Measurements from ENCODE around the gene NABP2. TPM values are rescaled to one million over a fixed set of nuclear protein-coding genes. Genes with fewer than 3 reads are reported as not detected.

NABP2 gene
- total RNA-seq, 1 experiment from 2014 or later: 99.6 TPM

GRCh38 chr12:56208006-56208405 is 16.1 kb upstream of the NABP2 start:
- in situ Hi-C loops (cut with HindIII; ENCODE audit: low pct_unique_long_range_greater_than_20kb, low sequenced_read_pairs): no loop called here
- no peaks in the 10 kb centered on the region for H3K4me1 ChIP-seq (ENCODE audit: control insufficient read depth, insufficient read depth, low read length)
- ChIA-PET POLR2A (interaction anchor here (0.6 kb wide), 1 partner anchor 57 kb away, joined by 3 read pairs; no protein-coding TSS in a partner anchor), CTCF (interaction anchor here (0.7 to 0.9 kb wide), 2 partner anchors 19 to 36 kb away, joined by 3 to 4 read pairs; partner anchors contain the start of gene SMARCC2)
- no peaks in the 10 kb centered on the region for H3K9me3 ChIP-seq (ENCODE audit: control insufficient read depth, insufficient read depth, low read depth, low read length)
- peaks cover 25% of the 10 kb centered on the region for H3K36me3 ChIP-seq (ENCODE audit: control insufficient read depth, insufficient read depth, low read length)
- no peaks in the 10 kb centered on the region for H3K27me3 ChIP-seq (ENCODE audit: control insufficient read depth, insufficient read depth, low read length)
- no TSS peak for BruUV-seq (replicated peaks)
- intact Hi-C loops (cut with micrococcal nuclease; ENCODE audit: unreplicated experiment): no loop called here
- TF ChIP-seq TCF7L2 (IDR thresholded peaks at IDR 0.05; ENCODE audit: low read depth, low read length) (no peak), POLR2AphosphoS5 (IDR thresholded peaks at IDR 0.05; ENCODE audit: low read depth, low read length) (no peak), SIN3A (IDR thresholded peaks at IDR 0.05; ENCODE audit: borderline replicate concordance, insufficient read depth, low read depth, low read length) (no peak), CTCF (IDR thresholded peaks at IDR 0.05) (no peak), REST (IDR thresholded peaks at IDR 0.05; ENCODE audit: insufficient read depth in 1 of 2, low read depth in 2 of 2, low read length in 1 of 2) (no peak)
- H3K4me3 ChIP-seq (ENCODE audit: low read depth in 2 of 2, low read length in 2 of 2): no peak overlapping the region
- no peak overlapping the region for H3K27ac ChIP-seq (ENCODE audit: low read length)
- no peak for ATAC-seq
- DNase-seq (ENCODE audit: low read depth, low spot score): no peak

GRCh38 chr12:56212361-56212760 is 11.8 kb upstream of the NABP2 start:
- BruUV-seq (replicated peaks): no TSS peak
- CTCF ChIA-PET: no interaction called here
- Histone ChIP-seq H3K36me3 (ENCODE audit: control insufficient read depth, insufficient read depth, low read length) (peaks cover 13% of the 10 kb centered on the region; the same call in 1 of the 2 replicates), H3K4me3 (ENCODE audit: low read depth in 2 of 2, low read length in 2 of 2) (no peak overlapping the region), H3K9me3 (ENCODE audit: control insufficient read depth, insufficient read depth, low read depth, low read length) (no peaks in the 10 kb centered on the region), H3K4me1 (ENCODE audit: control insufficient read depth, insufficient read depth, low read length) (no peaks in the 10 kb centered on the region), H3K27me3 (ENCODE audit: control insufficient read depth, insufficient read depth, low read length) (no peaks in the 10 kb centered on the region), H3K27ac (ENCODE audit: low read length) (no peak overlapping the region)
- POLR2A ChIA-PET: no interaction called here
- ATAC-seq: no peak
- DNase-seq (ENCODE audit: low read depth, low spot score): no peak
- in situ Hi-C loops (cut with HindIII; ENCODE audit: low pct_unique_long_range_greater_than_20kb, low sequenced_read_pairs) (no loop called here), intact Hi-C loops (cut with micrococcal nuclease; ENCODE audit: unreplicated experiment) (no loop called here)
- TF ChIP-seq POLR2AphosphoS5 (IDR thresholded peaks at IDR 0.05; ENCODE audit: low read depth, low read length) (no peak), SIN3A (IDR thresholded peaks at IDR 0.05; ENCODE audit: borderline replicate concordance, insufficient read depth, low read depth, low read length) (no peak), TCF7L2 (IDR thresholded peaks at IDR 0.05; ENCODE audit: low read depth, low read length) (no peak), REST (IDR thresholded peaks at IDR 0.05; ENCODE audit: insufficient read depth in 1 of 2, low read depth in 2 of 2, low read length in 1 of 2) (no peak), CTCF (IDR thresholded peaks at IDR 0.05) (no peak)

All from Panc1 (cell line).